WTC11 (cell line): ENCODE results near the gene BMP7. TPM values are rescaled to one million over a fixed set of nuclear protein-coding genes. Genes with fewer than 3 reads are reported as not detected.

Experiments
- ATAC-seq: fragments of 200-7000 bp; cut with Tn5 transposase; 2 replicates; pipeline ENCODE4 v1.10.0; 2021; ENCODE audit warnings: mild to moderate bottlenecking, moderate library complexity
- CTCF ChIA-PET: fragments of 300-600 bp; sonication (Branson Sonifier 250); formaldehyde crosslinking; loops from one replicate; lab custom pipeline; 2021; ENCODE audit warnings: antibody characterized with exemption; lab: Charles Lee
- POLR2A ChIA-PET: fragments of 350-600 bp; sonication (Branson Sonifier 250); formaldehyde crosslinking; loops from one replicate; lab custom pipeline; 2021; ENCODE audit warnings: antibody characterized with exemption; lab: Charles Lee
- DNase-seq: peaks from one replicate; pipeline ENCODE4 v3.0.0; 2021; ENCODE audit warnings: low spot score
- H3K27ac Mint-ChIP-seq: 2 replicates; pipeline ENCODE4 v1.8.0; 2021; ENCODE audit warnings: mixed read lengths
- H3K27me3 Mint-ChIP-seq: 2 replicates; pipeline ENCODE4 v1.8.0; 2021; ENCODE audit warnings: low read depth, mild to moderate bottlenecking, moderate library complexity, mixed read lengths
- H3K36me3 Mint-ChIP-seq: 2 replicates; pipeline ENCODE4 v1.8.0; 2021; ENCODE audit warnings: mixed read lengths
- H3K4me1 Mint-ChIP-seq: 2 replicates; pipeline ENCODE4 v1.8.0; 2022; ENCODE audit warnings: mixed read lengths
- H3K4me3 Mint-ChIP-seq: 2 replicates; pipeline ENCODE4 v1.8.0; 2021; ENCODE audit warnings: mild to moderate bottlenecking, moderate library complexity, mixed read lengths
- H3K9me3 Mint-ChIP-seq: 2 replicates; pipeline ENCODE4 v1.8.0; 2021; ENCODE audit warnings: mixed read lengths
- ARID4B ChIP-seq: sonication (generic); formaldehyde crosslinking; IDR thresholded peaks from 2 replicates; pipeline ENCODE4 v1.8.0; 2023; ENCODE audit warnings: missing genetic modification reagents, mild to moderate bottlenecking, borderline replicate concordance
- ATF6 ChIP-seq: sonication (generic); formaldehyde crosslinking; IDR thresholded peaks from 2 replicates; pipeline ENCODE4 v1.8.1; 2023; ENCODE audit warnings: mild to moderate bottlenecking, missing genetic modification reagents
- E2F5 ChIP-seq: sonication (generic); formaldehyde crosslinking; IDR thresholded peaks from 2 replicates; pipeline ENCODE4 v1.8.1; 2022; ENCODE audit warnings: mild to moderate bottlenecking, moderate library complexity, missing genetic modification reagents
- ERG ChIP-seq: fragments of 250-450 bp; sonication (Bioruptor Pico); IDR thresholded peaks from 2 replicates; pipeline ENCODE4 v1.8.0; 2021; ENCODE audit warnings: mild to moderate bottlenecking
- FOXP1 ChIP-seq: sonication (generic); formaldehyde crosslinking; IDR thresholded peaks from 2 replicates; pipeline ENCODE4 v1.8.0; 2022; ENCODE audit warnings: missing genetic modification reagents, mild to moderate bottlenecking, moderate library complexity, borderline replicate concordance
- IRF2 ChIP-seq: sonication (generic); formaldehyde crosslinking; IDR thresholded peaks from 2 replicates; pipeline ENCODE4 v1.8.0; 2022; ENCODE audit warnings: low read depth, missing genetic modification reagents, borderline replicate concordance
- JUN ChIP-seq: sonication (generic); formaldehyde crosslinking; IDR thresholded peaks from 2 replicates; pipeline ENCODE4 v1.8.0; 2023; ENCODE audit warnings: mild to moderate bottlenecking, missing genetic modification reagents
- NFE2L1 ChIP-seq: sonication (generic); formaldehyde crosslinking; IDR thresholded peaks from 2 replicates; pipeline ENCODE4 v1.8.1; 2023; ENCODE audit warnings: missing genetic modification reagents
- PRRX2 ChIP-seq: fragments of 250-450 bp; sonication (Bioruptor Pico); IDR thresholded peaks from 2 replicates; pipeline ENCODE4 v1.8.0; 2021; ENCODE audit warnings: mild to moderate bottlenecking
- RORB ChIP-seq: fragments of 250-450 bp; sonication (Bioruptor Pico); IDR thresholded peaks from 2 replicates; pipeline ENCODE4 v1.9.0; 2021; ENCODE audit warnings: mild to moderate bottlenecking
- SP1 ChIP-seq: sonication (generic); formaldehyde crosslinking; conservative IDR thresholded peaks from 2 replicates; pipeline ENCODE4 v1.8.1; 2022; ENCODE audit warnings: missing genetic modification reagents
- USF1 ChIP-seq: sonication (generic); formaldehyde crosslinking; IDR thresholded peaks from 2 replicates; pipeline ENCODE4 v1.8.0; 2022; ENCODE audit warnings: mild to moderate bottlenecking, missing genetic modification reagents
- USF2 ChIP-seq: sonication (generic); formaldehyde crosslinking; IDR thresholded peaks from 2 replicates; pipeline ENCODE4 v1.8.1; 2023; ENCODE audit warnings: mild to moderate bottlenecking, missing genetic modification reagents, moderate library complexity
- ZBTB21 ChIP-seq: sonication (generic); formaldehyde crosslinking; IDR thresholded peaks from 2 replicates; pipeline ENCODE4 v1.8.1; 2023; ENCODE audit warnings: mild to moderate bottlenecking, missing genetic modification reagents, borderline replicate concordance
- ZMAT4 ChIP-seq: fragments of 250-450 bp; sonication (Bioruptor Pico); IDR thresholded peaks from 2 replicates; pipeline ENCODE4 v1.9.0; 2021; ENCODE audit warnings: mild to moderate bottlenecking
- ZNF232 ChIP-seq: sonication (generic); formaldehyde crosslinking; IDR thresholded peaks from 2 replicates; pipeline ENCODE4 v1.8.0; 2022; ENCODE audit warnings: mild to moderate bottlenecking, missing genetic modification reagents
- ZNF416 ChIP-seq: fragments of 250-450 bp; sonication (Bioruptor Pico); IDR thresholded peaks from 2 replicates; pipeline ENCODE4 v1.9.0; 2021; ENCODE audit warnings: mild to moderate bottlenecking, inconsistent platforms
- ZNF423 ChIP-seq: fragments of 250-450 bp; sonication (Bioruptor Pico); IDR thresholded peaks from 2 replicates; pipeline ENCODE4 v2.1.2; 2022; ENCODE audit warnings: mild to moderate bottlenecking, moderate library complexity
- total RNA-seq: library from RNA; stranded (reverse); gene quantifications from 3 replicates; pipeline ENCODE4 v1.2.3, GENCODE V29; 2021

Gene BMP7
- total RNA-seq, 1 experiment from 2014 or later = 40.7 TPM

- TF ChIP-seq ERG = no peak
- no peak for TF ChIP-seq E2F5 (CRISPR knock-in tag)
- no peak for TF ChIP-seq SP1 (CRISPR knock-in tag)
- no peak for TF ChIP-seq PRRX2 (CRISPR knock-in tag)
- no peak for TF ChIP-seq ATF6
- no peak for TF ChIP-seq ZNF423 (CRISPR knock-in tag)
- TF ChIP-seq USF2 (CRISPR knock-in tag) = no peak
Observed at GRCh38 chr20:57126481-57127092, 139.9 kb downstream of the BMP7 start (continued).

GRCh38 chr20:57124800-57125517 is 141.5 kb downstream of the BMP7 start:
- ChIA-PET CTCF (interaction anchor here (0.6 to 1.3 kb wide), 2 partner anchors 33 to 133 kb away, joined by 3 read pairs; no protein-coding TSS in a partner anchor), POLR2A (no interaction called here)
- peaks cover 9% of the 10 kb centered on the region for H3K9me3 Mint-ChIP-seq
- DNase-seq (no peak), ATAC-seq (no peak)
- H3K4me3 Mint-ChIP-seq = no peak overlapping the region
- TF ChIP-seq ZBTB21 (CRISPR knock-in tag) = no peak
- TF ChIP-seq IRF2 = no peak
- no peak for TF ChIP-seq ZNF416 (CRISPR knock-in tag)
- no peak for TF ChIP-seq RORB (CRISPR knock-in tag)
- TF ChIP-seq NFE2L1 = no peak
- no peak for TF ChIP-seq ZMAT4 (CRISPR knock-in tag)
- no peak for TF ChIP-seq ZNF232 (CRISPR knock-in tag)
- no peak for TF ChIP-seq JUN (CRISPR knock-in tag)
- peaks cover 30% of the 10 kb centered on the region for H3K4me1 Mint-ChIP-seq
- H3K27ac Mint-ChIP-seq = no peak overlapping the region
- H3K36me3 Mint-ChIP-seq = no peaks in the 10 kb centered on the region
- H3K27me3 Mint-ChIP-seq = peaks cover 12% of the 10 kb centered on the region

- Mint-ChIP-seq H3K27me3 (peaks cover 12% of the 10 kb centered on the region), H3K9me3 (peaks cover 9% of the 10 kb centered on the region), H3K36me3 (no peaks in the 10 kb centered on the region), H3K4me3 (no peak overlapping the region), H3K4me1 (peaks cover 30% of the 10 kb centered on the region), H3K27ac (no peak overlapping the region)
- POLR2A ChIA-PET = no interaction called here
- DNase-seq (no peak), ATAC-seq (no peak)
- CTCF ChIA-PET = interaction anchor here (0.6 kb wide), 1 partner anchor 134 kb away, joined by 3 read pairs; no protein-coding TSS in a partner anchor
- TF ChIP-seq USF1 (CRISPR knock-in tag) (no peak), FOXP1 (CRISPR knock-in tag) (no peak), ARID4B (CRISPR knock-in tag) (no peak)
Observed at GRCh38 chr20:57124366-57124765, 142.1 kb downstream of the BMP7 start.
